H54 (cell line): ENCODE measurements around the gene RGS10.

Experiments
- DNase-seq: peaks from one replicate; pipeline ENCODE4 v3.0.0; 2011; ENCODE audit warnings: low spot score, mixed read lengths; ENCODE audit not compliant: insufficient read length
- FAIRE-seq: peaks from 3 replicates; lab custom pipeline; 2011; peaks lifted over from hg19 to GRCh38; lab: Jason Lieb, UNC
- POLR2A ChIP-seq: IDR thresholded peaks from 2 replicates; pipeline ENCODE4 v1.6.1; 2011; ENCODE audit warnings: low read depth, mild to moderate bottlenecking, low read length

Gene RGS10

DNA sequence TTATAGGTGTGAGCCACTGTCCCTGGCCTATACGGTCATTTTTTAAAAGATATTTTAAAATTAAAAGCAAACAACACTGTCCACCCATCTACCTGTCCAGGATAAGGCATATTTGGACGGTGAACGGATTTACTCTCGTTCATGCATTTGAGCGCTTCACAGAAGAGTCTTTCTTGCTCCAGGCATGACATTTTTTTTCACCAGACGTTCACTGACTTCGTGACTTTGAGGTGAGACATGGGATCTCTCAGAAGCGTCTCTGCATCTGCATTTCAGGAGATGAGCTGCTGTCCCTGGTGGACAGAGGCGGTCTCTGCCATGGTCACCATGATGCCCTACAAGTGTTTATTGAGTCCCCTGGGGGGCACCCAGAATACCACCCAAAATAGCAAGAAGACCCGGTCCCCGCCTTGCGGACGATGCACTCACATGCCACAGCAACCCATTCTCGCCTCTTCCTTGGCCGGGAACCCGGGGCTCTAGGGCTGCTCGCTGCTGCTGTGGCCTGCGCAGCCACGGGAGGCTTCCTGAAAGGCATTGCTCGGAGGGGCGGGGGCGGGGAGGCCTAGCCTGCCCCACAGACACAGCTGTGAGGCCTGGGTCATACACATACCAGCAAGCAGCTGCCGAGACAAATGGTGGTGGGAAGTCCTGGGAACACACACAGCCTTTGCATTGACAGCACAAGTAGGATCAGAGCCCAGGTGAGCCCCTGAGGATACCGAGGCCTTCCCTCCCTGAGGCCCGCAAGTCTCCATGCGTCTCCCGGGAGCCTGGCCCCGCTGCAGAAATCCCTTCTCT is 84.4 kb downstream of the RGS10 start:
- no peak for TF ChIP-seq POLR2A
- FAIRE-seq, result no peak
- no peak for DNase-seq

DNA sequence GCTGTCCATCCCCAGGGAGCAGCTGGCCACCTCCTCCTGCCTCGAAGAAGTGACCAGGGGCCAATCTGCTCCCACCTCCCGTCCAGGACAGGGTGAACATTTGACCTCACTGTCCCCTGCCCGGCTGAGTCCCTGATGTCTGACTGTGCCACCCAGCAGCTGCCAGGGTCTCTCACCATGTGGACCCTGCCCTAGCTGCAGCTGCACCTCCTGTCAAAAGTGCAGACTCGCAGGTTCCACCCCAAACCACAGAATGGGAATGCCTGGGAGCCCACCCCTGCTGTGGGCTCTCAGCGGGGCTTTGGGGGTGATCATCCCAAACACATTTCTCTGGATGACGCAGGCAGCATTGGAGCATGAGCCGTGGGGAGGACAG is 86.1 kb downstream of the RGS10 start:
- no peak for TF ChIP-seq POLR2A
- no peak for FAIRE-seq
- DNase-seq, result no peak

DNA sequence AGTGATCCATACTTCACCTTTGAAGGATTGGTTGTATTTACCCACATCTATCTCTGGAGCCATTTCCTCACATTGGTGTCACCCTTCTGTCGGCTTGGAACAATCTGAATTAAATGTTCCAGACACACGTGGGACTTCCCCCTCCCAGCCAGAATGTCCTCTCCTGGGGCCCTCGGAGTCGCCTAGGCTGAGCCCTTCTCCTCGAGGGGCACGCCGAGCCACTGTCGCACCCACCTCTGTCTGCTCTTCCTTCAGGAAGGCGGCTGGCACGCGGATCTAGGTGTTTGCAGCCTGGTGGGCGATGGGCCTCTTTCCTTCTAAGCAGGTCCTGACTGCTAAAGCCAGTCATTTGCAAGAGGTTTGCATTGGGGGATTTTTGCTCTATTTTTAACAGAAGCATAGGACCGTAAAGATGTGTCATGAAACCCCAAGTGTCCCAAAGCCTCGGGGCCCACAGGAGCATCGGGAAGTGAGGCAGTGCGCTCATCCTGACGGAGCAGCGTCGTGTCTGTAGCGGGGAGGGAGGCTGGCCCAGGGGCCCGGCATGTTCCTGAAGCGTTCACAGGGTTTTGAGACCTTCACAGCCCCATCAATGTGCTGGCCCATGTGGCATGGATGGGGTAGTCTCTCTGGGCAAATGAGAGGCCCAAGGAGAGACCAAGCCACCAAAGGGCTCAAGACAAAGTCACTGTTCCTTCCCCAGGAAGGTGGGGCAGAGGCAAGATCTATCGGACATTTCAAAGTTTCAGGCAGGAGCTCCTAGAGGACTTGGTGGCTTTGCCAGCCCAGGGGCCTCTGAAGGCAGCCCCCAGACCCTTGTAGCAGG is 86.7 kb downstream of the RGS10 start:
- DNase-seq, result no peak

DNA sequence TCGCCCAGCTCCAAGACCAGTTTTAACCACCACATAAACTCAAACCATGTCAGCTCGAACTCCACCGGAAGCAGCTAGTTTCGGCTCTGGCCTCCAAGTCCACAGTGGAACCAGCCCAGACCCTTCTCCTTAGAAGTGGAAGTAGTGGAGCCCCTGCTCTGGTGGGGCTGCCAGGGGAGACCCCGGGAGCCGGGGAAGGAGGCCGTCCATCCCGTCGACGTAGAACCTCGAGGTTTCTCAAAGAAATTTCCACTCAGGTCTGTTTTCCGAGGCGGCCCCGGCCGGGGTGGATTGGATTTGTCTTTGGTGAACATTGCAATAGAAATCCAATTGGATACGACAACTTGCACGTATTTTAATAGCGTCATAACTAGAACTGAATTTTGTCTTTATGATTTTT is 87.5 kb downstream of the RGS10 start:
- FAIRE-seq (no peak), DNase-seq (no peak)
- no peak for TF ChIP-seq POLR2A

More for the DNA sequence above, 86.7 kb downstream of the RGS10 start:
- TF ChIP-seq POLR2A, result no peak
- no peak for FAIRE-seq

DNA sequence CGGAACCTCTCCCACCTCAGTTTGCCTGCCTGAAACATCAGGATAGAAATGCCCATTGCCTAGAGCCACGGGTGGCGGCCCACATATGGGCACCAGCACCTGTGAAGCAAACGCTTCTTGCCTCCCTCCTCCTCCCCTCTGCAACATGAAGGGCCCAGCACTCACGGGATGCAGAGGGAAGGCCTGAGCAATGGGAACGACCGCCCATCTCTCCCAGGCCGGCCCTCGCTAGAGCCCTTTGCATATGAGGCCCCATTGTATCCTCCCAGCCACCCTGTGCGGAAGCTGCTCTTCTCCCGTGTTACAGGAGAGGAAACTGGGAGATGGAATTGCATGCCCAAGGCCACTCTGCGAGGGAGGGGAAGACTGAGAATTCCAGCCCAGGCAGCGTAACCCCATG is 88.2 kb downstream of the RGS10 start:
- no peak for TF ChIP-seq POLR2A
- DNase-seq (no peak), FAIRE-seq (no peak)

DNA sequence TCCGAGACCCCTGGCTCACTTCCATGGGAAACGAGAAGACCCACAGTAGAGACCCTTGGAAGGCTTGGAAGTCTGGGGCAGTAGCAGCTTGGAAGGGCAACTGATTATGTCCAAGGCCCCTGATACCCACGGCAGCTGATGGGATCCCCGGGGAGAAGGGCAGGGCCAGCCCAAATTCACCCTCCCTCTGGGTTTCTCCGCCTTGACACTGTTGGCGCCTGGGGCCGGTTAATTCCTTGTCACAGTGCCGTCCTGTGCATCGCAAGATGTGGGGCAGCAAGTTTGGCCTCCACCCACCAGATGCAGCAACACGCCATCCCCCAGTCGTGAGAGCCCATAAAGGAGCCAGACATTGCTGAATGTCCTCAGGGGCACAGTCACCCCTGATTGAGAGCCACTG is 89.2 kb downstream of the RGS10 start:
- DNase-seq, result no peak
- TF ChIP-seq POLR2A, result no peak
- FAIRE-seq, result no peak

DNA sequence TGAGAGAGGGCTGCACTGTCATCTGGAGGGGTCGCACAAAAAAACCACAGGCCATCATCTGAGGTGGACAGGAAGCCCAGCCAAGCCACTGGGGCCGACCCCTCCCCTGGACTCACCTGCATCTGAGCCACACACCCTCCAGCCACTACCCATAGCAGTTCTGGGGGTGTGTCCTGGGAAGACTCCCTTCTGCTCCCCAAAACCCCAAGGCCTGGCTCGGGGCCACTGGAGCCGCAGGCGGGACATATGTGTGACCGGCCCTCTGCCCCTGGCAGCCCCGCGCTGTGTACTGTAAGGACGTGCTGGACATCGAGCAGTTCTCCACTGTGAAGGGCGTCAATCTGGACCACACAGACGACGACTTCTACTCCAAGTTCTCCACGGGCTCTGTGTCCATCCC is 90.1 kb downstream of the RGS10 start:
- FAIRE-seq (no peak), DNase-seq (no peak)
- TF ChIP-seq POLR2A, result no peak

DNA sequence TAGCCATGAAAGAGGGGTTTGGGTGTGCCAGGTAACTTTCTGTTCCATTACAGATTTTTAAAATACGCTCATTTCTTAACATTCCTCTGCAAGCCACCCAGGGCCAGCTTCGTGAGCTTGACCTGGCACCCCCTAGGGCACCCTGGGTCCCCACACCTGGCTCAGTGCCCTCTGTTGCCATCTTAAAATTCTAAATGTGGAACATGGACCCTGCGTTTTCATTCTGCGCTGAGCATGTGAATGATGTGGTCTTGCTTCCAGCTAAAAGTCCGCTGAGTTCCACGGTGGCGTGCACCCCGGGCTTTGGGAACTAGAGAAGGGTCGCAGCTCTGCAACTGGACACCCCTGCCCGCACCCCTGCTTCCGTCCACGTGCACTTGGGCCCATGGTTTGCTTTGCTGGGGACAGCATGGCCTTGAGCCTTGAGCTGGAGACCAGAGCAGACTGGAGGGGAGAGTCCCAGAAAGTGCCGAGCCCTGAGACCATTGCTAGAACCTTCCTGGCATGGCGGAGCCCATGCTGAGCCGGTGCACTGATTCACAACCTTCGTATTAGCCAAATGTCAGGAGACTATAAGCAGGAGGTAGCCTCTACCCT is 91.1 kb downstream of the RGS10 start:
- FAIRE-seq, result no peak
- DNase-seq, result no peak
- no peak for TF ChIP-seq POLR2A

DNA sequence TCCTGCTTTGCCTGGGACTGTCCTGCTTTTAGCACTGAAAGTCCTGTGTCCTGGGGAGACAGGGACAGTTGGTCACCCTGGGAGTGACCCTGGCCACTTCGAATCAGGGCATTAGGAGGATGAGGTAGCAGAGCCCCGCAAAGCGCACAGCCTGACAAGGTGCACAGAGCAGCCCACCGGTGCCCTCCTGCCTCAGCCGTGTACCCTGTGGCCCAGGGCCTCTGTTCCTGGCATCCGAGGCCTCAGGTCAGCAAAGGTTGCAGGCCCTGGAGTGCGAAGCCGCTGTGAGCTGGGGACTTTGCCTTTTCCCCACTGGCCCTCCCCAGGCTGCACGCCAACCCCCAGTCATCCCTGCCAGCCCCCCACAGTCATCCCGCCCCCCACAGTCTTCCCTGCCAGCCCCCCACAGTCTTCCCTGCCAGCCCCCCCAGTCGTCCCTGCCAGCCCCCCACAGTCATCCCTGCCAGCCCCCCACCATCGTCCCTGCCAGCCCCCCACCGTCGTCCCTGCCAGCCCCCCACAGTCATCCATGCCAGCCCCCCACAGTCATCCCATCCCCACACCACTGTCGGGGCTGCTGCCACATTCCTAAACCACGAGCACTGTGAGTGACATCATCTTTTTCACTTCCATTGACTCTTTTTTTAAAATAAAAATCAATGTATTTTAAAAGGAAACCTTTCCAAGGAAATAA is 91.8 kb downstream of the RGS10 start:
- no peak for DNase-seq
- no peak for FAIRE-seq
- TF ChIP-seq POLR2A, result no peak
